Measurements from ENCODE around the gene SPOCK1.

GRCh38 chr5:137516251-137516797 lies 17.2 kb upstream of the SPOCK1 start:
- TF ChIP-seq HNRNPK (IDR thresholded peaks at IDR 0.05; ENCODE audit: low read depth, low read length, poor library complexity, severe bottlenecking) = no peak
- TF ChIP-seq NR2F6 (IDR thresholded peaks at IDR 0.05) = no peak
- TF ChIP-seq NR2F6 (CRISPR knock-in tag; IDR thresholded peaks at IDR 0.05) = no peak
- TF ChIP-seq ZZZ3 (CRISPR knock-in tag; IDR thresholded peaks at IDR 0.05; ENCODE audit: borderline replicate concordance) = no peak
- no peak for TF ChIP-seq HOXA5 (CRISPR knock-in tag; IDR thresholded peaks at IDR 0.05)
